GM12878 (cell line): ENCODE measurements around the gene ZMIZ1.
A peak's percentile ranks its signal among the peaks of the same experiment; 100 is the strongest.

Source experiments
- ATF2 ChIP-seq: IDR thresholded peaks from 2 replicates; pipeline ENCODE4 v1.6.1; 2012; ENCODE audit warnings: low read length, inconsistent platforms
- IRF4 ChIP-seq: IDR thresholded peaks from 2 replicates; pipeline ENCODE4 v1.6.1; 2011; ENCODE audit warnings: low read depth, low read length
- RFX5 ChIP-seq: IDR thresholded peaks from 2 replicates; pipeline ENCODE4 v1.6.1; 2011; ENCODE audit warnings: low read depth, low read length, improper control_type of control experiment
- USF1 ChIP-seq: IDR thresholded peaks from 2 replicates; pipeline ENCODE4 v1.6.1; 2011; ENCODE audit warnings: borderline replicate concordance, low read depth, mild to moderate bottlenecking, moderate library complexity, mixed read lengths, low read length; ENCODE audit not compliant: insufficient read depth; ENCODE audit errors: extremely low read length

- TF ChIP-seq IRF4 (peak; percentile 99), RFX5 (no peak), ATF2 (peak; percentile 50; the same call in 1 of the 2 replicates), USF1 (no peak)
Measured at GRCh38 chr10:79285315-79286197, 216.8 kb downstream of the ZMIZ1 start.
